ENCODE measurements around the gene RETREG1. TPM values are rescaled to one million over a fixed set of nuclear protein-coding genes. Genes with fewer than 3 reads are reported as not detected.

Gene RETREG1
- total RNA-seq, 1 donor from 2014 or later = 3.0 TPM

DNA sequence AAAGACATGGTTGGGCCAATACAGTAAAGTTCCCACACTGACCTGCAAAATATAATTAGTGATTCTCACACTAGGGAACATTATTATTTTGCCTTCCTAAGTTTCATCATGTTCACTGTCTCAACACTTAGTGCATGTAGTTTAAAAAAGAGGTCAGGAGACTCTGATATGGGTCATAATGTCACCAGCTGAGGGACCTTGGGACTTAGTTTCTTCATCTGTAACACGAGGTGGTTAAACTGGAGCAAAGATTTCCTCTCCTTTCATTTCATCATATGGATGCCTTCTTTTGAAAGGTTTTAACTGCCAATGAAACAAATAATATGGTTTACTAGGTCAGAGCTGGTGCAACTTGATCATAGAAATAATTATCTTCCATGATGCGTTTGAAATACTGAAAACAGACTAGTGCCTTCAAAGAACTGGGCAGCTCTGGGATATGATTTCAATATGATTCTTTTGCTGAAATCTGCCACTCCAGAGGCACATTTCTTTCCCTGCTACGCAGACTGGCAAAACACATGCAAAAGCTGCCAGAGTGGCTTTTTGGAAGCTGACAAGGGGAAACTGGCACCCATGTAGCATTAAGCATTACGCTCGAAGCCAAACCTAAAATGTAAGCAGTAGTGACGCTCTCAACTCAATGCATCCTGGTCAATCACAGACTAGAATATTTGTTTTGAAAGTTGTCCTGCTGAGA lies 20.8 kb downstream of the RETREG1 start:
- no peaks in the 10 kb centered on the region for H3K79me2 ChIP-seq (ENCODE audit: low read depth)
- peak overlapping the region; percentile 69 for H3K27ac Mint-ChIP-seq
- peaks cover 12% of the 10 kb centered on the region for H3K4me1 ChIP-seq
- TF ChIP-seq, protein P1, sequence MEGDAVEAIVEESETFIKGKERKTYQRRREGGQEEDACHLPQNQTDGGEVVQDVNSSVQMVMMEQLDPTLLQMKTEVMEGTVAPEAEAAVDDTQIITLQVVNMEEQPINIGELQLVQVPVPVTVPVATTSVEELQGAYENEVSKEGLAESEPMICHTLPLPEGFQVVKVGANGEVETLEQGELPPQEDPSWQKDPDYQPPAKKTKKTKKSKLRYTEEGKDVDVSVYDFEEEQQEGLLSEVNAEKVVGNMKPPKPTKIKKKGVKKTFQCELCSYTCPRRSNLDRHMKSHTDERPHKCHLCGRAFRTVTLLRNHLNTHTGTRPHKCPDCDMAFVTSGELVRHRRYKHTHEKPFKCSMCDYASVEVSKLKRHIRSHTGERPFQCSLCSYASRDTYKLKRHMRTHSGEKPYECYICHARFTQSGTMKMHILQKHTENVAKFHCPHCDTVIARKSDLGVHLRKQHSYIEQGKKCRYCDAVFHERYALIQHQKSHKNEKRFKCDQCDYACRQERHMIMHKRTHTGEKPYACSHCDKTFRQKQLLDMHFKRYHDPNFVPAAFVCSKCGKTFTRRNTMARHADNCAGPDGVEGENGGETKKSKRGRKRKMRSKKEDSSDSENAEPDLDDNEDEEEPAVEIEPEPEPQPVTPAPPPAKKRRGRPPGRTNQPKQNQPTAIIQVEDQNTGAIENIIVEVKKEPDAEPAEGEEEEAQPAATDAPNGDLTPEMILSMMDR (IDR thresholded peaks at IDR 0.05) = no peak
- TF ChIP-seq EZH2phosphoT487 (IDR thresholded peaks at IDR 0.05) (no peak), EZH2 (IDR thresholded peaks at IDR 0.05) (no peak)
- H3K27me3 ChIP-seq = no peaks in the 10 kb centered on the region
- H3K36me3 ChIP-seq = no peaks in the 10 kb centered on the region
- peaks cover 20% of the 10 kb centered on the region for H3K4me1 Mint-ChIP-seq
- no peaks in the 10 kb centered on the region for H3K9me3 Mint-ChIP-seq
- no peak overlapping the region for H3K4me3 Mint-ChIP-seq
- no peak overlapping the region for H3K27ac ChIP-seq
- DNase-seq (ENCODE audit: low spot score) = no peak
- no peak overlapping the region for H3K9ac ChIP-seq
- H3K27me3 Mint-ChIP-seq (ENCODE audit: insufficient read depth, low read depth) = peaks cover 3% of the 10 kb centered on the region
- H3K4me3 ChIP-seq = no peak overlapping the region
- no peaks in the 10 kb centered on the region for H3K9me3 ChIP-seq (ENCODE audit: low read depth)
- no peak overlapping the region for H3K4me2 ChIP-seq
- H4K20me1 ChIP-seq (ENCODE audit: low read depth) = no peaks in the 10 kb centered on the region
- H3F3A ChIP-seq (ENCODE audit: low read depth) = no peaks in the 10 kb centered on the region
- H3K36me3 Mint-ChIP-seq = no peaks in the 10 kb centered on the region
- H2AFZ ChIP-seq (replicated peaks) = no peak overlapping the region

DNA sequence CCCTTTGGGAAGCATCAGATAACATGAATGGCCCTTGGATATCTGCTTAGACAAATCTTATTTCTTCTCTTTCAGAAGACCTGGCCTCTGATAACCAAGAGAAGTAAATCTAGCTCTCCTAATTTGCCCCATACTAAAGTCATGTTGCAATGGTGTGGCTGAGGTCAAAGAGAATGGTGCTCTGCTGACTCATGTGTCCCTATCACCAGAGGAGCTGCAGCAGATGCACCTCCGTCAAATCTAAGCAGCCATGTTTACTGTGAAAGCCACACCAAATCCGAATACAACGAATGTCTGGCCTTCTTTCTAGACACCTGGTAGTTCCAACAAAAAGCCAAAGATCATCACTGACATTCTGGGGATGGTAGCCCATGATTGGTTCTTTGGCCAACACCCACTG lies 23.2 kb downstream of the RETREG1 start:
- no peak overlapping the region for H3K4me2 ChIP-seq
- Mint-ChIP-seq H3K36me3 (no peaks in the 10 kb centered on the region), H3K9me3 (no peaks in the 10 kb centered on the region), H3K27me3 (ENCODE audit: insufficient read depth, low read depth) (peaks cover 3% of the 10 kb centered on the region), H3K4me3 (no peak overlapping the region), H3K4me1 (peaks cover 12% of the 10 kb centered on the region), H3K27ac (no peak overlapping the region)
- no peaks in the 10 kb centered on the region for H3F3A ChIP-seq (ENCODE audit: low read depth)
- H4K20me1 ChIP-seq (ENCODE audit: low read depth) = no peaks in the 10 kb centered on the region
- no peak overlapping the region for H3K4me3 ChIP-seq
- TF ChIP-seq EZH2phosphoT487 (IDR thresholded peaks at IDR 0.05) = no peak
- TF ChIP-seq EZH2 (IDR thresholded peaks at IDR 0.05) = no peak
- TF ChIP-seq, protein P1 (IDR thresholded peaks at IDR 0.05) = no peak
- H3K4me1 ChIP-seq = peaks cover 9% of the 10 kb centered on the region
- no peak for DNase-seq (ENCODE audit: low spot score)
- no peak overlapping the region for H2AFZ ChIP-seq (replicated peaks)
- no peaks in the 10 kb centered on the region for H3K79me2 ChIP-seq (ENCODE audit: low read depth)
- H3K36me3 ChIP-seq = no peaks in the 10 kb centered on the region
- H3K27me3 ChIP-seq = no peaks in the 10 kb centered on the region
- no peaks in the 10 kb centered on the region for H3K9me3 ChIP-seq (ENCODE audit: low read depth)
- no peak overlapping the region for H3K9ac ChIP-seq
- H3K27ac ChIP-seq = no peak overlapping the region

DNA sequence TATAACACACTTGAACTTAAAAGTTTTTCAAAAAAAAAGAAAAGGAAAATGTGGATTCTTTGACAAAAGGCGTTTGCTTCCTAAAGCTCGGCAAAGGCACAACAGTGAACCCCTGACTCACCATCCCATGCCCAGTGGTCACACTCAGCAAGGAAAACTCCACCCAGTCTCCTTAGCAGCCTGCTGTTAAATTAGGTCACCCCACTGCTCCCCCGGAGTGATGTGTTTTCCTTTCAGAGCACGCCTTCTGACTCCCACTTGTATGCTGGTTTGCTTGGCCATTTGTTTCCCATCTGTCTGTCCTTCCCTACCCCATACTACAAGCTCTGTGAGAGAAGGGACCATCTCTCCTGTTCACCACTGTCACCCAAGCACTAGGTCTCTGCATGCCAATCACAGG lies 23.8 kb downstream of the RETREG1 start:
- Mint-ChIP-seq H3K27me3 (ENCODE audit: insufficient read depth, low read depth) (peaks cover 5% of the 10 kb centered on the region), H3K27ac (no peak overlapping the region), H3K4me1 (peaks cover 12% of the 10 kb centered on the region), H3K4me3 (no peak overlapping the region), H3K36me3 (no peaks in the 10 kb centered on the region), H3K9me3 (no peaks in the 10 kb centered on the region)
- no peak overlapping the region for H3K4me3 ChIP-seq
- H3K4me2 ChIP-seq = no peak overlapping the region
- no peaks in the 10 kb centered on the region for H3K36me3 ChIP-seq
- H2AFZ ChIP-seq (replicated peaks) = no peak overlapping the region
- H3K9me3 ChIP-seq (ENCODE audit: low read depth) = no peaks in the 10 kb centered on the region
- H3K27ac ChIP-seq = no peak overlapping the region
- DNase-seq (ENCODE audit: low spot score) = no peak
- no peak overlapping the region for H3K9ac ChIP-seq
- H4K20me1 ChIP-seq (ENCODE audit: low read depth) = no peaks in the 10 kb centered on the region
- no peaks in the 10 kb centered on the region for H3F3A ChIP-seq (ENCODE audit: low read depth)
- TF ChIP-seq, protein P1 (IDR thresholded peaks at IDR 0.05) = no peak
- no peak for TF ChIP-seq EZH2 (IDR thresholded peaks at IDR 0.05)
- no peak for TF ChIP-seq EZH2phosphoT487 (IDR thresholded peaks at IDR 0.05)
- H3K79me2 ChIP-seq (ENCODE audit: low read depth) = no peaks in the 10 kb centered on the region
- peaks cover 9% of the 10 kb centered on the region for H3K4me1 ChIP-seq
- no peaks in the 10 kb centered on the region for H3K27me3 ChIP-seq

Data from neural progenitor cell (in vitro differentiated cells).